Tibial nerve (tissue), 4 donors: ENCODE results near the gene DCTN1. TPM values are rescaled to one million over a fixed set of nuclear protein-coding genes. Genes with fewer than 3 reads are reported as not detected.

Experiments
- DNase-seq, 2 donors: peaks; one replicate each; pipeline ENCODE4 v3.0.0-alpha.2; 2019; ENCODE audit warnings: low spot score in 2 of 2
- H3K27ac ChIP-seq, 4 donors: fragments of 200-600 bp; sonication (generic) in 3 of 4; one replicate each; pipeline ENCODE4 v1.5.1; 2017 to 2019; ENCODE audit warnings: mild to moderate bottlenecking in 1 of 4
- H3K27me3 ChIP-seq, 2 donors: fragments of 200-600 bp; sonication (generic) in 1 of 2; one replicate each; pipeline versions ENCODE4 v1.5.1 to v1.6.0; 2017 to 2019
- H3K36me3 ChIP-seq, 3 donors: fragments of 200-600 bp; sonication (generic); one replicate each; pipeline ENCODE4 v1.5.1; 2018 to 2019
- H3K4me1 ChIP-seq, 4 donors: fragments of 200-600 bp; sonication (generic) in 3 of 4; one replicate each; pipeline ENCODE4 v1.5.1; 2017 to 2019
- H3K4me3 ChIP-seq, 4 donors: fragments of 200-600 bp; sonication (generic) in 3 of 4; one replicate each; pipeline ENCODE4 v1.5.1; 2017 to 2019; ENCODE audit warnings: mild to moderate bottlenecking in 1 of 4, moderate library complexity in 1 of 4
- H3K9me3 ChIP-seq, 4 donors: fragments of 200-600 bp; sonication (generic) in 3 of 4; one replicate each; pipeline ENCODE4 v1.5.1; 2017 to 2019
- EP300 ChIP-seq, 2 donors: sonication (generic); formaldehyde crosslinking; IDR thresholded peaks; one replicate each; pipeline ENCODE4 v1.6.1; 2017; ENCODE audit warnings: antibody characterized with exemption in 2 of 2, mild to moderate bottlenecking in 1 of 2
- POLR2A ChIP-seq, 2 donors: fragments of 450-650 bp; IDR thresholded peaks; one replicate each; pipeline ENCODE4 v1.6.1; 2017; ENCODE audit warnings: antibody characterized with exemption in 2 of 2, mild to moderate bottlenecking in 2 of 2, moderate library complexity in 2 of 2
- WGBS, 2 donors: methylation state at CpG; one replicate each; pipeline ENCODE4 v1.1.5; 2018; 5-methylcytosine and 5-hydroxymethylcytosine counted together
- total RNA-seq, 4 donors: library from RNA; depleted of rRNA; stranded (reverse); fragments of >200 nt; gene quantifications; one replicate each; pipeline ENCODE4 v1.1.0, GENCODE V29; 2016
- TF ChIP-seq, protein P1 (sequence below), 5 experiments: fragments of 200-600 bp in 3 of 5; fragments of 450-650 bp in 2 of 5; sonication (generic) in 3 of 5; IDR thresholded peaks; one replicate each; pipeline ENCODE4 v1.5.1; 2016 to 2019; ENCODE audit warnings: antibody characterized with exemption in 5 of 5, mild to moderate bottlenecking in 3 of 5, moderate library complexity in 2 of 5

Gene DCTN1
- total RNA-seq, 4 donors from 2014 or later = 122 to 157 (median 140) TPM

DNA sequence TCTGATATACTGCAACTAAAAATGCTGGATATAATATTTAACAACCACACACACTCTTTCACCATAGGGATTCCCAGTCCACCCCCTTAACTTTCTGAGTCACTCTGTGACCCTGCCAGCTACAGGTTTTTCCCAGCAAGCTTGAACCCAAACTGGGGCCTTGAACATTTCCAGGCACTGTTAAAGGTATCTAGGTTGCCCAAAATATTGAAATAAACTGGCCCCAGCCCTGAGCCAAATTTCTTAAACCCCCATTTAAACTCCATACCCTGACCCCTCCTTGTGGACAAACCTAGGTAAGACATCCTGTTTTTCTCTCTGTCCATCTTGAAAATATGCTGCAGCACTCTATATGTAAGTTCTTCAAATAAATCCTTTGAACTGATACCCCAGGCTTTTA lies 19.7 kb upstream of the DCTN1 start:
- H3K4me1 ChIP-seq = no peaks in the 10 kb centered on the region
- no peak for TF ChIP-seq EP300 (IDR thresholded peaks at IDR 0.05)
- TF ChIP-seq, protein P1, sequence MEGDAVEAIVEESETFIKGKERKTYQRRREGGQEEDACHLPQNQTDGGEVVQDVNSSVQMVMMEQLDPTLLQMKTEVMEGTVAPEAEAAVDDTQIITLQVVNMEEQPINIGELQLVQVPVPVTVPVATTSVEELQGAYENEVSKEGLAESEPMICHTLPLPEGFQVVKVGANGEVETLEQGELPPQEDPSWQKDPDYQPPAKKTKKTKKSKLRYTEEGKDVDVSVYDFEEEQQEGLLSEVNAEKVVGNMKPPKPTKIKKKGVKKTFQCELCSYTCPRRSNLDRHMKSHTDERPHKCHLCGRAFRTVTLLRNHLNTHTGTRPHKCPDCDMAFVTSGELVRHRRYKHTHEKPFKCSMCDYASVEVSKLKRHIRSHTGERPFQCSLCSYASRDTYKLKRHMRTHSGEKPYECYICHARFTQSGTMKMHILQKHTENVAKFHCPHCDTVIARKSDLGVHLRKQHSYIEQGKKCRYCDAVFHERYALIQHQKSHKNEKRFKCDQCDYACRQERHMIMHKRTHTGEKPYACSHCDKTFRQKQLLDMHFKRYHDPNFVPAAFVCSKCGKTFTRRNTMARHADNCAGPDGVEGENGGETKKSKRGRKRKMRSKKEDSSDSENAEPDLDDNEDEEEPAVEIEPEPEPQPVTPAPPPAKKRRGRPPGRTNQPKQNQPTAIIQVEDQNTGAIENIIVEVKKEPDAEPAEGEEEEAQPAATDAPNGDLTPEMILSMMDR (IDR thresholded peaks at IDR 0.05) = peak in 4 of 5 experiments; percentile 14 to 34 (median 19)
- no peak for TF ChIP-seq POLR2A (IDR thresholded peaks at IDR 0.05)
- no peaks in the 10 kb centered on the region for H3K27me3 ChIP-seq
- H3K9me3 ChIP-seq = no peaks in the 10 kb centered on the region
- no peak overlapping the region for H3K4me3 ChIP-seq
- no peaks in the 10 kb centered on the region for H3K36me3 ChIP-seq
- H3K27ac ChIP-seq = no peak overlapping the region
- DNase-seq = no peak

DNA sequence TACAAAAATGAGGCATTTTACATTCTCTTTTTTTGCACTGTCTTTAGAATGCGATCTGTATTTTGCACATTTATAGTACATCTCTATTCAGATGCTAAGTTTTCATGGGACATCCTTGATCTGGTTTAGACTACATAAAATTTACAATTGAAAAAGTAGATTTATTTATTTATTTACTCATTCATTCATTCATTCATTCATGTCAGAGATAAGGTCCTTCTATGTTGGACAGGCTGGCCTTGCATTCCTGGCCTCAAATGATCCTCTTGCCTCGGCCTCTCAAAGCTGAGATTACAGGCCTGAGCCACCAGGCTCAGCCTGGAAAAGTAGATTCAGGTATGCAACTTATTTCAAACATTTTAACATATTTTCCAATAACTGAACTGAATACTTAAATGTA lies 16.0 kb upstream of the DCTN1 start:
- 96 to 98% methylated on average over 2 of the region's 2 CpGs for WGBS, 2 donors
- Histone ChIP-seq H3K4me1 (peaks cover 0 to 7% (median 2%) of the 10 kb centered on the region in 4 donors), H3K9me3 (no peaks in the 10 kb centered on the region), H3K27me3 (no peaks in the 10 kb centered on the region), H3K27ac (no peak overlapping the region), H3K36me3 (no peaks in the 10 kb centered on the region), H3K4me3 (no peak overlapping the region)
- TF ChIP-seq, protein P1 (IDR thresholded peaks at IDR 0.05) = no peak
- TF ChIP-seq EP300 (IDR thresholded peaks at IDR 0.05) (no peak), POLR2A (IDR thresholded peaks at IDR 0.05) (no peak)
- no peak for DNase-seq

DNA sequence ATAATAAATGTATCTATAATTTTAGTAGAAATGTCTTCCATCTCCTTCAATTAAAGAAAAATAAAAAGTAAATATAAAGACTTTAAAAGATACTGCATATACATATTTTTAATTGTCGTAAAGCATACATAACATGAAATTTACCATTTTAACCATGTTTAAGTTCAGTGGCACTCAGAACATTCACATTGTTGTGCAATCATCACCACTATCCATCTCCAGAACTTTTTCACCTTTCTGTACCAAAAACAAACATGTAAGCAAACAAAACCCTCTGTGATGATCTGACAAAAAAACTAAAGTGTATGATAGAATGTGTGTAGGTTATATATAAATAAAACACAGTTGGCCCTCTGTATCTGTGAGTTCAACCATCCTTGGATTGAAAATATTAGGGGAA lies 13.4 kb upstream of the DCTN1 start:
- no peaks in the 10 kb centered on the region for H3K36me3 ChIP-seq
- H3K27ac ChIP-seq = no peak overlapping the region
- 93 to 94% methylated on average over 1 of the region's 1 CpG for WGBS, 2 donors
- no peaks in the 10 kb centered on the region for H3K27me3 ChIP-seq
- TF ChIP-seq EP300 (IDR thresholded peaks at IDR 0.05) = no peak
- no peak for TF ChIP-seq POLR2A (IDR thresholded peaks at IDR 0.05)
- TF ChIP-seq, protein P1 (IDR thresholded peaks at IDR 0.05) = no peak
- peaks cover 0 to 32% (median 25%) of the 10 kb centered on the region in 4 donors for H3K4me1 ChIP-seq
- H3K4me3 ChIP-seq = no peak overlapping the region
- no peak for DNase-seq
- no peaks in the 10 kb centered on the region for H3K9me3 ChIP-seq

DNA sequence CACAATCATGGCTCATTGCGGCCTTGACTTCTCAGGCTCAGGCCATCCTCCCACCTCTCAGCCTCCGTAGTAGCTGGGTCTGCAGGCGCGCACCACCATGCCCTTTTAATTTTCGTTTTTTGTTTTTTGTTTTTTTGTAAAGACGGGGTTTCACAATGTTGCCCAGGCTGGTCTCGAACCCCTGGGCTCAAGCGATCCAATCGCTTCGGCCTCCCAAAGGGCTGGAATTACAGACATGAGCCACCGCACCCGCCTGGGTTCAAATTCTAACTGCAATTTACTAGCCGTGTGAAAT lies 12.3 kb upstream of the DCTN1 start:
- no peaks in the 10 kb centered on the region for H3K9me3 ChIP-seq
- peak overlapping the region in 1 of 4 donors; percentile 76 for H3K4me3 ChIP-seq
- WGBS, 2 donors = 76 to 78% methylated on average over 13 of the region's 13 CpGs
- H3K27ac ChIP-seq = peak overlapping the region in 1 of 4 donors; percentile 94
- no peaks in the 10 kb centered on the region for H3K36me3 ChIP-seq
- no peak for DNase-seq
- no peaks in the 10 kb centered on the region for H3K27me3 ChIP-seq
- TF ChIP-seq, protein P1 (IDR thresholded peaks at IDR 0.05) = no peak
- TF ChIP-seq POLR2A (IDR thresholded peaks at IDR 0.05) (no peak), EP300 (IDR thresholded peaks at IDR 0.05) (no peak)
- peaks cover 0 to 43% (median 28%) of the 10 kb centered on the region in 4 donors for H3K4me1 ChIP-seq

DNA sequence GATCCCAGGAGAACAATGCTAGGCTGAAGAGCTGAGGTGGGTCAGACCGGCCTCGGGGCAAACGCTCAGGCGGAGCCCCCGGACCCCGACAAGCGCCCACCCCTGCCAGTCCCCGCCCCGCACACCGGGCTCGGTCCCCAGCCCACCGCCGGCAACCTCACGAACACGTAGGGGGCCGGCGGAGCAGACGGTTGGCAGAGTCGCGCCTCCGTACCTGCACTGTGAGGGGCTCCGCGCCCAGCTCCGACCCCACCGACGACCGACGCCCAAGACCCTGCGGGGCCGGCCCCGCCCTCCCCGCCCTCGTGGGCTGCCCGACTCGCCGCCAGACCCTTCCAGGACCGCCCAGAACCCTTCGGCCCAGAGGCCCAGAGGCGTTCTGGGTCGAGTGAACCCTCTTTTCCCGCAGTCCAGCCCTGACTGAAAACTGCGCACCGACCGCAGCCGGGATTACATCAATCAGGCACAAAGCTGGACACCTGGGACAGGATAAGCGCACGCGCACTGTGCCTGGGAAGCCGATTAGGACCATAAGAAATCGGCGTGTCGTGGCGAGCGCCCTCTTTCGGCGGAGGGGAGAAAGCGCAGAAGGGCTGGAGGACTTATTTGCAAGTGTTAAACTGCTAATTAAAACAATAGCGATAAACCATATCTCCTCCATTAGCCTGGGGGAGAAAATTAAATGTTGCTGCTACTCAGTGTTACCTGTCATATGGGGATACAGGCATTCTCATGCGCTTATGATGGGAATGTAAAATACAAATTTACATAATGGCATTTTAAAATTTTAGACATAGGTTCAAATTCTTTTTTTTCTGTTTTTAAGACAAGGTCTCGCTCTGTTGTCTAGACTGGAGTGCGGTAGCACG lies 11.7 kb upstream of the DCTN1 start:
- Histone ChIP-seq H3K27ac (peak overlapping the region; percentile 91 to 96 (median 94)), H3K4me3 (peak overlapping the region; percentile 75 to 99 (median 84)), H3K27me3 (no peaks in the 10 kb centered on the region), H3K36me3 (no peaks in the 10 kb centered on the region), H3K4me1 (peaks cover 0 to 49% (median 29%) of the 10 kb centered on the region in 4 donors), H3K9me3 (no peaks in the 10 kb centered on the region)
- WGBS, 2 donors = 2 to 3% methylated on average over 25 to 30 of the region's 62 CpGs
- peak; percentile 81 to 89 for DNase-seq
- TF ChIP-seq POLR2A (IDR thresholded peaks at IDR 0.05) (peak in 1 of 2 donors; percentile 45), EP300 (IDR thresholded peaks at IDR 0.05) (peak in 1 of 2 donors; percentile 86)
- TF ChIP-seq, protein P1 (IDR thresholded peaks at IDR 0.05) = peak; percentile 90 to 98 (median 97)
